T-helper 2 cell treated with Interferon-gamma antibody and Interleukin-4, amounts not matched to agents 5 μg/mL and 100 μg/mL, for 36 hours (primary cell): ENCODE data around the gene TUBB2A.

Experiments
- DNase-seq: peaks from one replicate; pipeline ENCODE4 v3.0.0; 2021; ENCODE audit warnings: low spot score
- H3K27ac Mint-ChIP-seq: one replicate; pipeline ENCODE4 v1.8.0; 2021; ENCODE audit warnings: mild to moderate bottlenecking, mixed read lengths
- H3K27me3 Mint-ChIP-seq: one replicate; pipeline ENCODE4 v1.8.0; 2021; ENCODE audit warnings: low read depth, mixed read lengths
- H3K36me3 Mint-ChIP-seq: one replicate; pipeline ENCODE4 v1.8.0; 2021; ENCODE audit warnings: low read depth, mixed read lengths
- H3K4me1 Mint-ChIP-seq: one replicate; pipeline ENCODE4 v1.8.0; 2021; ENCODE audit warnings: low read depth, mixed read lengths
- H3K4me3 Mint-ChIP-seq: one replicate; pipeline ENCODE4 v1.8.0; 2022; ENCODE audit warnings: mild to moderate bottlenecking, moderate library complexity, mixed read lengths
- H3K9me3 Mint-ChIP-seq: one replicate; pipeline ENCODE4 v1.8.0; 2021; ENCODE audit warnings: mixed read lengths

Gene TUBB2A

DNA sequence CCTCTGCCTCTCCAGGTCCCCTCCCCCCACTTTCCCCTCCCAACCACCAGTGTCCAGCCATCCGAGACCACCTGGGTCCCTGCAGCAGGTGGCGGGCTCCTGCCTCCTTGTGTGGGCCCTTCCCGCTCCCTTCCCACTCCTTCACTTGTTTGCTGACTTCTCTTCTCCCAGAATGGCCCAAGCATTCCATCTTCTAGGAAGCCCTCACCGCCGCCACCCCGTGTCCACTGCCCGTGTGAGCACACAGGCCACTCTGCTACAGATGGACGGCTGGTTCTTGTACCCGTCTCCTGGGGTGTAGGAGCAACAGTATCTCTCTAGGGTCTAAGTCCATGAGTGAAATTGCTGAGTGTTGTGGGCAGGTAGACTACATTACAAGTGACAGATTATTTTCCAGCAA, 23.8 kb downstream of the TUBB2A start:
- Mint-ChIP-seq H3K36me3 (peaks cover 2% of the 10 kb centered on the region), H3K27ac (no peak overlapping the region), H3K27me3 (no peaks in the 10 kb centered on the region), H3K4me3 (no peak overlapping the region), H3K9me3 (no peaks in the 10 kb centered on the region), H3K4me1 (no peaks in the 10 kb centered on the region)
- DNase-seq: no peak

DNA sequence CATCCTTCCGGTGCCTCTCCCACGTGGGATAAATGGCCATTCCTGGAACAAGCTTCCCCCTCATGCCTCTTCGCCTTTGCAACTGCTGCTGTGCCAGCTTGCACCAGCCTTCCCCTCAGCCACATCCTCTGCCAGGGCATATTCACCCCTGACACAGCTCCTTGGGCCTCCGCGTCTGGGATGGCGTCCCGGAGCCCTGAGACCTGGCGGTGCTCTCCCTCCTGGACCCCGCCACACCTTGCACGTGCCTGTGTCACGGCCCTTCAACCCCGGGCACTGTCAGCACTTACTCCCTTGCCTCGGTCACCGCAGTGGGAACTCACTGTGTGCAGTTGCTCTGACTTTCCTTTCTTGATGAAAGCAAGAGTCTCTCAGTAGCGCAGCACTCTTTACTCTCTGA, 25.6 kb downstream of the TUBB2A start:
- no peaks in the 10 kb centered on the region for H3K27me3 Mint-ChIP-seq

DNA sequence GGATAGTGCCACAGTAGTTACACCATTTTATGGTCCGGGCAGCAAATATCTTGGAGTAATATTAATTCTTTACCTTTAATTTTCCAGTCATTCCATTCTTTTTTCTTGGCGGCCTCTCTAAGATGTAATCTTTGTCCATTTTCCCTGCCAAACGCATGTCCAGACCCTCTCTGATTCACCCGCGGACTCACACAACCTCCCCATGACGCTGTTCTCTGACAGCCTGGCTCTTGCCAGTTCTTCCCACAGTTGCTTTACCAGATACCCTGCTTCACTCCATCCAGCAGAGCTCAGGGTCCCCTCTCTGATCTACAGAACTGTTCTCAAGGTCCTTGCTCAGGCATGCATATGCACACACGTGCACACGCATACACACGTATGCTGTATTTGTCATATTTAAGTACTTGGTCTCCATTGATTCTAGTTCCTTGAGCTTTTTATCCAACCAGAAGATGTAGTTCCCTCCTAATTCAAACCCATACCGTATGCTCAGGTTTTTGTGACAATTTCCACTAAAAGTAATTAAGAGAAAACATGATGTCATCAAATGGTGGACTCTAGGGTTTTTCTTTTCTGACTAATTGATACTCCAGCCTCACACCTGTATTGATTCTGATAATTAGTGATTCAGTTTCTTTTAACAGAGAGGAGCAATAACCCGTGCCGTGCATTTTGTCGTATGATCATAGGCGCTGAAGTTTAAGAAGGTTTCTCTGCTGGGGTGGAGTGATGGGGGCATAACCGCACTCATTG, 28.8 kb downstream of the TUBB2A start:
- H3K4me1 Mint-ChIP-seq: peaks cover 5% of the 10 kb centered on the region
- no peaks in the 10 kb centered on the region for H3K27me3 Mint-ChIP-seq
- H3K9me3 Mint-ChIP-seq: no peaks in the 10 kb centered on the region
- H3K4me3 Mint-ChIP-seq: no peak overlapping the region
- DNase-seq: no peak
- no peak overlapping the region for H3K27ac Mint-ChIP-seq
- H3K36me3 Mint-ChIP-seq: no peaks in the 10 kb centered on the region

More for the DNA sequence above, 25.6 kb downstream of the TUBB2A start:
- H3K9me3 Mint-ChIP-seq: no peaks in the 10 kb centered on the region
- H3K4me1 Mint-ChIP-seq: no peaks in the 10 kb centered on the region
- no peak overlapping the region for H3K4me3 Mint-ChIP-seq
- H3K27ac Mint-ChIP-seq: no peak overlapping the region
- no peak for DNase-seq
- H3K36me3 Mint-ChIP-seq: no peaks in the 10 kb centered on the region

DNA sequence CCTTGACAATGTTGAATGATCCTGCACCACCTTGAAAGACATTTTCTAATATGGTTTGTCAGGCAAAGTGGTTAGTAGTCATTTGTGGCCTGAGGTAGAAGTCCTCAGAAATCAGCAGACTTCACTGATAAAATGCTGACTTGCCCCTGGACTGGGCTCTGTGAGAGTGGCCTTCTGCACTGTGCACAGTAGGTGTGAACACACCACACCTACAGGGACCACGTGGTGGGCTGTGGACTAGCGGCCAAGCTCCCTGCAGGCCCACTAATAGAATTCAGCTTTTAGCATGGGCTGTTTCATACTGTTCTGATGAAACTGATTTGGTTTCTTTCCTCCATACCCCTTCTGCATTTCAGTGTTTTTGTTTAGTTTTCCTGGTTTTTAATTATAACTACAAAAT, 31.5 kb downstream of the TUBB2A start:
- no peak for DNase-seq
- Mint-ChIP-seq H3K9me3 (no peaks in the 10 kb centered on the region), H3K27me3 (no peaks in the 10 kb centered on the region), H3K4me3 (no peak overlapping the region), H3K27ac (no peak overlapping the region), H3K36me3 (no peaks in the 10 kb centered on the region), H3K4me1 (peaks cover 7% of the 10 kb centered on the region)

DNA sequence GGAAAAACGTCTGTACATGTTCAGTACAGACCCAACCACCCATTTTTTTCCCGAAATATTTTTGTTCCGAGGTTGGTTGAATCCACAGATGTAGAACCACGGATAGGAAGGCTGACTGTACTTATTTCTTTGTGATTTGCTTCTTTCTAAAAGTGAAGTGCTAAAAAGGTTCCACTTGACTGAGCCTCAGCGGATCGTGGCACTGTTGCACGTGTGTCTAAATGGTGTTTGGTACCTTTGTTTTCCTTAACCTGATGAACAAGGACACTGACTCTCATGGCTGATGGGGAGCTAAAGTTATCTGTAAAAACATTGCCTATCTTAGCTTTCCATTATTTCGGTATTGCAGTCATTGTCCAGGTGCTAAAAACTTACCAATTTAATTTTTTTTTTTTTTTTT, 32.7 kb downstream of the TUBB2A start:
- Mint-ChIP-seq H3K27me3 (no peaks in the 10 kb centered on the region), H3K9me3 (no peaks in the 10 kb centered on the region), H3K4me1 (peaks cover 9% of the 10 kb centered on the region), H3K27ac (no peak overlapping the region), H3K36me3 (no peaks in the 10 kb centered on the region), H3K4me3 (no peak overlapping the region)
- DNase-seq: no peak

DNA sequence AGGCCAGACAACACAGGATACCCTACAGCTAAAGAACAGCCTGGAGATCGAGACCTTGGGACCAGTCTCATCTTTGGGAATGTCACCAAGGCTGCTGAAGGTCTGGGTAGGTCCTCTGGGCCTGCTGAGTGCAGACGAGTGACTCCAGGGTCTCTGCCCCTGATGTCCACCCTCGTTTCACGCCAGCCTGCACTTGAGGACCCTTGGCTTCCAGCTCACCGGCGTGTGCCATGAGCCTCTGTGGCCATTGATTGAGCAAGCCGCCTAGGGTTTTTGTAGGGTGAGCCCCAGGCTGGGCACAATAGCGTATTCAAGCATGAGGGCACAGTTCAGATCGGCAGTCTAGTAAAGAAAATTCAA, 34.5 kb downstream of the TUBB2A start:
- no peak for DNase-seq
- H3K4me1 Mint-ChIP-seq: peaks cover 18% of the 10 kb centered on the region
- H3K27ac Mint-ChIP-seq: no peak overlapping the region
- no peaks in the 10 kb centered on the region for H3K36me3 Mint-ChIP-seq
- peaks cover 2% of the 10 kb centered on the region for H3K27me3 Mint-ChIP-seq
- H3K4me3 Mint-ChIP-seq: no peak overlapping the region
- H3K9me3 Mint-ChIP-seq: no peaks in the 10 kb centered on the region

DNA sequence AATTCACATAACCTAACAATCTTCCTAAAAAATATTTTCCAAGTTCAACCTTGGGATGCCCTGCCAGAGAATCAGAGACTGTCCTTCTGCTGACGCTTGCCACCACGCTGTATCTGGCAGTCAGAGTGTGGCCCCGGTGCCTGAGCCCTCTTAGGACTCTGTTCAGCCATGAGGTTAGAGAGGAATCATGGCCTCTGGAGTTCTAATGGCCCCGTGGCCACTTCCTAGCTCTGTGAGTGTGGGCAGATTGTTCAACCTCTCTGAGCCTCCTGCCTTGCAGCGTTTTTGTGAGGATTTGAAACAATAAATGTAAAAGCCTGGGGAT, 36.6 kb downstream of the TUBB2A start:
- Mint-ChIP-seq H3K27ac (no peak overlapping the region), H3K4me1 (peaks cover 21% of the 10 kb centered on the region), H3K4me3 (no peak overlapping the region), H3K9me3 (no peaks in the 10 kb centered on the region), H3K27me3 (peaks cover 2% of the 10 kb centered on the region), H3K36me3 (no peaks in the 10 kb centered on the region)
- DNase-seq: no peak

DNA sequence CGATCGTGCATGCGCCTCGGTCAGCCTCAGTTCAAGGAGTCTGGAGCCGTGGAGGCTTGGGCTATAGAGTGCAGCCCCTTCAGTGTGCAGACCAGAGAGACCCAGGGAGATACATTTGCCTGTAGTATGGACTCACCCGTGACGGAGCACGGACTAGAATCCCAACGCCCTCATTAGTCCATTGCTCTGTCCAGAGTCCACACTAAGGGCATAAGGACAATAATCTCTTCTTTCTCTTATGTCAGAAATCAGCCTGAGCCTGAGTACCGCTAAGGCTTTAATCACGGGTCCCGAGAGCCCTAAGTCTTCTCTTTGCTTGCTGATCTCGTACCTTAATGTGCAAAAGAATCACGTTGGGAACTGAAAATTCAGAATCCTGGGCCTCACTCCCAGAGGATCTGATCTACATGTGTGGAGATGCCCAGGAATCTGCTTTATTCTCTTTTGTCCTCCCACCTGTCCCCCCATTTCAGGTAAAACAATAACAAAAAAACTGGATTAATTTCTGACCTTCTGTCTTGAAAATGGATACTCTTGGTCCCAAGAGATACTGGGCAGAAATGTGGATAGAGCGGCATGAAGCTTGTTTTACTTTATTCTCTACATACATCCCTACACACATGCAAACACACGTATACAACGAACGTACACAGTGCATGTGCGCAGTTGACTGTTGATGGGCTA, 38.2 kb downstream of the TUBB2A start:
- no peaks in the 10 kb centered on the region for H3K9me3 Mint-ChIP-seq
- no peak for DNase-seq
- peak overlapping the region; percentile 43 for H3K27ac Mint-ChIP-seq
- peaks cover 6% of the 10 kb centered on the region for H3K36me3 Mint-ChIP-seq
- peak overlapping the region; percentile 87 for H3K4me3 Mint-ChIP-seq
- peaks cover 21% of the 10 kb centered on the region for H3K4me1 Mint-ChIP-seq
- H3K27me3 Mint-ChIP-seq: peaks cover 2% of the 10 kb centered on the region

DNA sequence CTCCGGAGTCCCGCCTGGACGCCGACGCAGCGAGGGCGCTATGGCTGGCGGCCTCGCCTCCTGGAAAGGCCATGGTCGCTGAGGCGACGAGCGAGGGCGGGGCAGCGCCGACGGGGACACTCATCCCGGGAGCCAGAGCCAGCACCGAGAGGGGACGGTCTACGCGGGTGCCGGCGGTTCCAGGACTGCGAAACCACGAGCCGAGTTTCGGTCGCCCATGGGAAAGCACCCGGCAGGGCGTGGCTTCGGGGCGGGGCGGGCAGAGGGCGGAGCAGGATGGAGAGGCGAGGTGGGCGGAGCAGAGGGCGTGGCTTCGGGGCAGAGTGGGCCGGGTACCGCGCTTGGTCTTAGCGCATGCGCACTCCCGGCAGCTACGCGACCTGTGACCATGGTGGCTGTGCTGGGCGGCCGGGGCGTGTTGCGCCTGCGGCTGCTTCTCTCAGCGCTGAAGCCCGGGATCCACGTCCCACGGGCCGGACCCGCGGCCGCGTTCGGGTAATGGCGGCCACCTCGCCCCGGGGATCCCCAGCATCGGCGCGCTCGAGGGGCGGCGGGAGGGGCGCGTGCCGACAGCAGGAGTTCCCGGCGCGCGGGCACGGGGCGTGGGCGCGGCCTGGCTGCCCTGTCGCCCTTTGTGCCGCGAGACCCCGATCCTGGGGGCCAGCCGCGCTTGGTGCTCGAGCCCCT, 38.8 kb downstream of the TUBB2A start, which contains the start of gene BPHL:
Gene BPHL, plus strand, starts transcription at position 359 of the 687 bp plus-strand sequence. Its CDS starts 30 bp downstream, at position 389.
- peaks cover 19% of the 10 kb centered on the region for H3K4me1 Mint-ChIP-seq
- peaks cover 8% of the 10 kb centered on the region for H3K36me3 Mint-ChIP-seq
- peaks cover 2% of the 10 kb centered on the region for H3K27me3 Mint-ChIP-seq
- H3K9me3 Mint-ChIP-seq: no peaks in the 10 kb centered on the region
- peak within 1 kb of the TSS; percentile 91 for H3K27ac Mint-ChIP-seq
- peak; percentile 99 for DNase-seq
- H3K4me3 Mint-ChIP-seq: peak within 1 kb of the TSS; percentile 87

DNA sequence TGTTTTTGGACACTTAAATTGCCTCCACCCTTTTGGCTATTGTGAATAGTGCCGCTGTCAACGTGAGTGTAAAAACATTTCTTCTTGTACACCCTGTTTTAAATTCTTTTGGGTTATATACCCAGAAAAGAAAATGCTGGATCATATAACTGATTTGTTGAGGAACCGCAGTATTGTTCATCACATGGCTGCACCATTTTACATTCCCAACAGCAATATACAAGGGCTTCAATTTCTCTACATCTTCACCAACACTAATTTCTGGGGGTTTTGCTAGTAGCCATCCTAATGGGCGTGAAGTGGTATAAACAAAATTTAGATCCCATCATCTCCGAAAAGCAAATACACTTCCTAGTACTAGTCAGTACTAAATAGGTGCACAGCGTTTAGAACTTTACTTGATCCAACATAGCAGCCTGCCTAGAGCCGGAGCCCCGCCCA, 39.4 kb downstream of the TUBB2A start:
- peaks cover 12% of the 10 kb centered on the region for H3K36me3 Mint-ChIP-seq
- H3K27me3 Mint-ChIP-seq: peaks cover 2% of the 10 kb centered on the region

DNA sequence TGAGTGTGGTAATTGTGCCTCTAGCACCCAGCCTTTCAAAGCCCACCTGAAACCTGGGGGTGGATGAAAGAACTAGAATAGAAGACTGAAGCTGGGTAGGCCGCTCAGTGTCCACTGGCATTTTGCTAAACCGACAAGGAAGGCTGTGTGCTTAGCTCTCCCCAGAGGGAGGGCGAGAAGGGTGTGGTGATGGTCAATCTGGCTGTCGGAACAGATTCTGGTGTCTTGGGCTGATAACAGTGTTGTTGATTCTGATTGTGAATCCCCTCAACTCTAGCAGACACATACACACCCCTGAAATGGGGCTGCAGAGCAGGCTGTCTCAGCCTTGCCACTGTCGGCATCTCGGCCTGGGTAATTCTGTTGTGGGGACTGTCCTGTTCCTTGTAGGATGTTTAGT, 43.0 kb downstream of the TUBB2A start:
- no peaks in the 10 kb centered on the region for H3K9me3 Mint-ChIP-seq
- H3K36me3 Mint-ChIP-seq: peaks cover 33% of the 10 kb centered on the region
- H3K4me3 Mint-ChIP-seq: no peak overlapping the region
- peaks cover 2% of the 10 kb centered on the region for H3K27me3 Mint-ChIP-seq
- H3K4me1 Mint-ChIP-seq: peaks cover 16% of the 10 kb centered on the region
- no peak for DNase-seq
- H3K27ac Mint-ChIP-seq: no peak overlapping the region

More for the DNA sequence above, 39.4 kb downstream of the TUBB2A start:
- H3K9me3 Mint-ChIP-seq: no peaks in the 10 kb centered on the region
- DNase-seq: no peak
- peak overlapping the region; percentile 87 for H3K4me3 Mint-ChIP-seq
- H3K27ac Mint-ChIP-seq: peak overlapping the region; percentile 91
- peaks cover 19% of the 10 kb centered on the region for H3K4me1 Mint-ChIP-seq

DNA sequence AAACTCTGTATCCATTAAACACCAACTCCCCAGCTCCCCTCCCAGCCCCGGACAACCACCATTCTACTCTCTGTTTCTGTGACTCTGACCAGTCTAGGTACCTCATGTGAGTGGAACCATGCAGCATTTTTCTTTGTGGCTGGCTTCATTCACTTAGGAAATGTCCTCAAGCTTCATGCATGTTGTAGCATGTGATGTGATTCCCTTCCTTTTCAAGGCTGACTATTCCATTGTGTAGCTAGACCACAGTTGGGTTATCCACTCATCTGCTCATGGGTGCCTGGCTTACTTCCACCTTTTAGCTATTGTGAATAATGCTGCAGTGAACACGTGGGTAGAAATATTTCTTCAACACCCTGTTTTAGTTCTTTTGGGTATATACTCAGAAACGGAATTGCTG, 47.6 kb downstream of the TUBB2A start:
- peaks cover 2% of the 10 kb centered on the region for H3K4me1 Mint-ChIP-seq
- H3K27ac Mint-ChIP-seq: no peak overlapping the region
- H3K4me3 Mint-ChIP-seq: no peak overlapping the region
- H3K36me3 Mint-ChIP-seq: peaks cover 63% of the 10 kb centered on the region
- DNase-seq: no peak
- no peaks in the 10 kb centered on the region for H3K9me3 Mint-ChIP-seq
- no peaks in the 10 kb centered on the region for H3K27me3 Mint-ChIP-seq

DNA sequence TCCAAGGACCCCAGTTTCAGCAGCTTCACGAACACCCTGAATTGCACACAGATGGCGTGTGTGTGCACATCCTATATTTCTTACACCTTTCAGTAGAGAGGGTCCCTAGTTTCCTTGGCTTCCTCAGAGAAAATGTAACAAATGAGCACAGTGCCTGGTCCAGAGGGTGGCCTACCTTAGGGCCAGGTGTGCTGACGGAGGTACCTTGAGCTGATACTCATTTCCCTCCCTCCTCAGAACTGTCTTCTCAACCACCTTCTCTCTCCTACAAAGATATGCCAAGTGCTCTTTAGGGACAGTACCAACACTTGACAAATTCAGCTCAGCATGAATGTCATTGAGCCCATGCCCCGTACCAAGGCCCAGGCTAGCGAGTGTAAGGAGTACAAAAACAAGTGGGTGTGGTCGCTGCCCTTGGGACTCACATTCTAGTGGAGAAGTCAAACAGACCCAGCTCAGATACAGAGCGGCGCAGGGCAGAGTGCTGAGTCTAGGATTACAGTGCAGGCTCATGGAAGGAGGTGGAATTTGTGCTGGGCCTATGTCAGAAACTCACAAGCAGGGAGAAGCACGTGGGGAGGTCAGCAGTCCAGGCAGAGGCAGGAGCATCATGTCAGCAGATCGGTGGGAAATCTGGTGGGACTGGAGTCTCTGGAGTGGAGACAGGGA, 48.5 kb downstream of the TUBB2A start:
- Mint-ChIP-seq H3K4me3 (no peak overlapping the region), H3K27me3 (no peaks in the 10 kb centered on the region), H3K4me1 (peaks cover 2% of the 10 kb centered on the region), H3K36me3 (peaks cover 67% of the 10 kb centered on the region), H3K9me3 (no peaks in the 10 kb centered on the region), H3K27ac (peak overlapping the region; percentile 6)
- no peak for DNase-seq
